Fibroblast of lung (primary cell): ENCODE results near the gene DMXL2. TPM values are rescaled to one million over a fixed set of nuclear protein-coding genes. Genes with fewer than 3 reads are reported as not detected.
"Not testable (repeated sequence)": the region's sequence is repeated elsewhere in the genome, so short reads cannot be mapped to it uniquely, and the experiment has no call there.

Experiments used
- DNase-seq, 2 donors: peaks; one replicate each; pipeline versions ENCODE4 v3.0.0 to v3.0.0-alpha.2; 2010; ENCODE audit warnings: low read depth in 2 of 2
- H2AFZ ChIP-seq: 2 replicates; pipeline ENCODE4 v1.5.1; 2012; ENCODE audit warnings: low read length, control low read depth, inconsistent platforms
- H3K27ac ChIP-seq: 2 replicates; pipeline ENCODE4 v1.5.1; 2011; ENCODE audit warnings: low read length, control low read depth; ENCODE audit not compliant: insufficient read depth
- H3K27me3 ChIP-seq: 2 replicates; pipeline ENCODE4 v1.5.1; 2011; ENCODE audit warnings: mild to moderate bottlenecking, low read length; ENCODE audit not compliant: control insufficient read depth, insufficient read depth
- H3K36me3 ChIP-seq: 2 replicates; pipeline ENCODE4 v1.5.1; 2011; ENCODE audit warnings: low read length; ENCODE audit not compliant: control insufficient read depth, insufficient read depth
- H3K4me1 ChIP-seq: 2 replicates; pipeline ENCODE4 v1.5.1; 2011; ENCODE audit warnings: low read length; ENCODE audit not compliant: control insufficient read depth, insufficient read depth; ENCODE audit errors: extremely low read depth
- H3K4me2 ChIP-seq: 2 replicates; pipeline ENCODE4 v1.5.1; 2011; ENCODE audit warnings: low read length, control low read depth; ENCODE audit not compliant: insufficient read depth; ENCODE audit errors: extremely low read depth
- H3K4me3 ChIP-seq, 4 experiments: fragments of 200-600 bp in 1 of 4; sonication (generic) in 1 of 4; replicated peaks in 1 of 4; 2 replicates each; pipeline ENCODE4 v1.5.1; 2011 to 2016; ENCODE audit warnings: low read length in 4 of 4, low read depth in 3 of 4, mild to moderate bottlenecking in 3 of 4, control low read depth in 2 of 4, inconsistent platforms in 1 of 4, mixed read lengths in 1 of 4; ENCODE audit not compliant: insufficient read depth in 1 of 4; ENCODE audit errors: control extremely low read depth in 1 of 4
- H3K79me2 ChIP-seq: 2 replicates; pipeline ENCODE4 v1.5.1; 2012; ENCODE audit warnings: mild to moderate bottlenecking, low read length, inconsistent platforms; ENCODE audit not compliant: control insufficient read depth, insufficient read depth
- H3K9ac ChIP-seq: 2 replicates; pipeline ENCODE4 v1.5.1; 2011; ENCODE audit warnings: mild to moderate bottlenecking, low read length, control low read depth; ENCODE audit not compliant: insufficient read depth
- H3K9me3 ChIP-seq: 2 replicates; pipeline ENCODE4 v1.5.1; 2012; ENCODE audit warnings: low read depth, low read length; ENCODE audit not compliant: control insufficient read depth, insufficient read depth
- H4K20me1 ChIP-seq: 2 replicates; pipeline ENCODE4 v1.5.1; 2011; ENCODE audit warnings: low read length; ENCODE audit not compliant: control insufficient read depth, insufficient read depth; ENCODE audit errors: extremely low read depth
- EZH2 ChIP-seq: IDR thresholded peaks from 2 replicates; pipeline ENCODE4 v1.5.1; 2012; ENCODE audit warnings: low read length, control low read depth, mild to moderate bottlenecking; ENCODE audit errors: missing control alignments
- polyA plus RNA-seq, 2 donors: library from polyadenylated mRNA; depleted of rRNA in 1 of 2; stranded (reverse) in 1 of 2; unstranded in 1 of 2; fragments of >200 nt; gene quantifications; 2 replicates each; pipeline ENCODE4 v1.2.1, GENCODE V29; 2011 to 2012; ENCODE audit warnings: missing spikeins in 1 of 2
- total RNA-seq: library from RNA; depleted of rRNA; stranded (reverse); fragments of >200 nt; gene quantifications from 2 replicates; pipeline ENCODE4 v1.2.1, GENCODE V29; 2014
- TF ChIP-seq, protein P1 (sequence below), 2 donors: IDR thresholded peaks in 1 of 2; conservative IDR thresholded peaks in 1 of 2; 1 replicate in 1 of 2; 2 replicates in 1 of 2; pipeline ENCODE4 v1.5.1; 2011 to 2012; ENCODE audit warnings: low read length in 2 of 2, control low read depth in 1 of 2, inconsistent platforms in 1 of 2, low read depth in 1 of 2, mild to moderate bottlenecking in 1 of 2

The DMXL2 gene
- total and polyA plus RNA-seq, 2 donors (not counting 1 experiment from before 2014, with no cell fraction given), result 9.4 to 31.2 TPM

DNA sequence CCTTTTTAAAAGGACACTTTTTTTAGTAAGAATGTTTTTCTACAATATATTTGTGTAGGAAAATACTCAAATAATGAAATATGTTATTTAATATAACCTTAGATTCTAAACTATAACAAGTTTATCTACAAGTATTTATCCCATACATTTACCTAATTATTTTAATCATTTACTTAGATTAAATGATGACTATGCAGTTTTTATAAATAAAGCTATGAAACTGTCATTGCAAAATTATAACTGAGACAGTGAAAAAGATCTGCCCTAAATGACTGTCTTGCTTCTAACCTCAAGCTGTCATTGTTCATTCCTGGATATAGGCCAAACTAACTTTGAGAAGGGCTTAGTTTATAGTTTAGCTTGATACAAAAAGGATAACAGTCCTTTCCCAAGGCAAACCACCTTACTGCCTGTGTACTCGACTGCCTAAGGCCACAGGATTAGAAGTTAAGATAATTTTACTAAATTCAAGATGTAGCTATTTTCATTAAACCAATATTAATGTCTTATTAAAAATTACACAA lies 197.0 kb downstream of the DMXL2 start:
- H3K27ac ChIP-seq, result no peak overlapping the region
- H3K4me2 ChIP-seq, result no peak overlapping the region
- H2AFZ ChIP-seq, result no peak overlapping the region
- H3K79me2 ChIP-seq, result no peaks in the 10 kb centered on the region
- H3K9me3 ChIP-seq, result no peaks in the 10 kb centered on the region
- H3K9ac ChIP-seq, result no peak overlapping the region
- no peaks in the 10 kb centered on the region for H3K36me3 ChIP-seq
- no peaks in the 10 kb centered on the region for H4K20me1 ChIP-seq
- no peaks in the 10 kb centered on the region for H3K27me3 ChIP-seq
- no peaks in the 10 kb centered on the region for H3K4me1 ChIP-seq
- H3K4me3 ChIP-seq, result no peak overlapping the region
- no peak for TF ChIP-seq EZH2
- TF ChIP-seq, protein P1, sequence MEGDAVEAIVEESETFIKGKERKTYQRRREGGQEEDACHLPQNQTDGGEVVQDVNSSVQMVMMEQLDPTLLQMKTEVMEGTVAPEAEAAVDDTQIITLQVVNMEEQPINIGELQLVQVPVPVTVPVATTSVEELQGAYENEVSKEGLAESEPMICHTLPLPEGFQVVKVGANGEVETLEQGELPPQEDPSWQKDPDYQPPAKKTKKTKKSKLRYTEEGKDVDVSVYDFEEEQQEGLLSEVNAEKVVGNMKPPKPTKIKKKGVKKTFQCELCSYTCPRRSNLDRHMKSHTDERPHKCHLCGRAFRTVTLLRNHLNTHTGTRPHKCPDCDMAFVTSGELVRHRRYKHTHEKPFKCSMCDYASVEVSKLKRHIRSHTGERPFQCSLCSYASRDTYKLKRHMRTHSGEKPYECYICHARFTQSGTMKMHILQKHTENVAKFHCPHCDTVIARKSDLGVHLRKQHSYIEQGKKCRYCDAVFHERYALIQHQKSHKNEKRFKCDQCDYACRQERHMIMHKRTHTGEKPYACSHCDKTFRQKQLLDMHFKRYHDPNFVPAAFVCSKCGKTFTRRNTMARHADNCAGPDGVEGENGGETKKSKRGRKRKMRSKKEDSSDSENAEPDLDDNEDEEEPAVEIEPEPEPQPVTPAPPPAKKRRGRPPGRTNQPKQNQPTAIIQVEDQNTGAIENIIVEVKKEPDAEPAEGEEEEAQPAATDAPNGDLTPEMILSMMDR (conservative IDR thresholded peaks at IDR 0.05 in 1 of 2, IDR thresholded peaks at IDR 0.05 in 1 of 2; ENCODE audit: low read depth in 1 of 2, low read length in 2 of 2), result no peak
- DNase-seq, result no peak

DNA sequence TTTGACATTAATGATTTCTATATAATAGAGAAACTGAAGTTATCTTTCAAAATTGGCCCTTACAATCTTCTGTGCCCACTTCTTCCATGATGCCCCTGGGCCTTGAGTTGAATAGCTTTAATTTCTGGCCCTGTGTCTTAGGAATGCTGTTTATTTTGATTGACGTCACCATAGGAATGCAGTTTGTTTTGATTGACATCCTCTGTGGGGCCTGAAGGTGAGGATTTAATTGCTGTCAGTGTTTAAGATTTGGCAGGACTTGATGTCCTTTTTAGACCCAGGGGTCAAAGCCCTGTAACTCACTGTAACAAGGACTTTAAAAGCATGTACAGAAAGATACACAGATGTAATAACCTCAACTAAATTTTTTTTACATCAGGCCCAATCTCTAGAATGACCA lies 197.8 kb downstream of the DMXL2 start:
- H3K9me3 ChIP-seq, result no peaks in the 10 kb centered on the region
- no peaks in the 10 kb centered on the region for H3K79me2 ChIP-seq
- TF ChIP-seq EZH2, result no peak
- TF ChIP-seq, protein P1 (conservative IDR thresholded peaks at IDR 0.05 in 1 of 2, IDR thresholded peaks at IDR 0.05 in 1 of 2; ENCODE audit: low read depth in 1 of 2, low read length in 2 of 2), result no peak
- H3K4me2 ChIP-seq, result no peak overlapping the region
- H3K9ac ChIP-seq, result no peak overlapping the region
- no peak for DNase-seq
- no peaks in the 10 kb centered on the region for H3K27me3 ChIP-seq
- H4K20me1 ChIP-seq, result no peaks in the 10 kb centered on the region
- H3K36me3 ChIP-seq, result no peaks in the 10 kb centered on the region
- no peak overlapping the region for H3K4me3 ChIP-seq
- H3K4me1 ChIP-seq, result no peaks in the 10 kb centered on the region
- no peak overlapping the region for H2AFZ ChIP-seq
- no peak overlapping the region for H3K27ac ChIP-seq

DNA sequence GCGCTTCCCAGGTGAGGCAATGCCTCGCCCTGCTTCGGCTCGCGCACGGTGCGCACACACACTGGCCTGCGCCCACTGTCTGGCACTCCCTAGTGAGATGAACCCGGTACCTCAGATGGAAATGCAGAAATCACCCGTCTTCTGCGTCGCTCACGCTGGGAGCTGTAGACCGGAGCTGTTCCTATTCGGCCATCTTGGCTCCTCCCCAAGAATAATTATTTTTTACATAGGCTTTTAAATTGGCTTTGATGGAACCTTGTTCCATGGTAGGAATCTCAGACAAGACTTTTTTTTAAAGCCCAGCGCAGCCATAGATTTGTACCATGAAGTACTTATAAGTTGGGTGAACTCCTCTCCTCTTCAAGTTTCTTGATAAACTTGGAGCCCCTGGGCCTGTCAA lies 199.5 kb downstream of the DMXL2 start:
- H3K27me3 ChIP-seq, H3K36me3 ChIP-seq, H3K4me3 ChIP-seq, DNase-seq, H3K9ac ChIP-seq, H2AFZ ChIP-seq, H3K79me2 ChIP-seq, H3K9me3 ChIP-seq, H3K4me2 ChIP-seq, H3K4me1 ChIP-seq, H4K20me1 ChIP-seq, H3K27ac ChIP-seq: not testable (repeated sequence)
